GM19468 (cell line): ENCODE results near the gene ELSPBP1.
"Not testable (repeated sequence)": the region's sequence is repeated elsewhere in the genome, so short reads cannot be mapped to it uniquely, and the experiment has no call there.

Experiments used
- ATAC-seq: cut with Tn5 transposase; IDR thresholded peaks from one replicate; pipeline ENCODE4 v1.9.1; 2021; ENCODE audit warnings: mild to moderate bottlenecking, moderate library complexity, moderate number of reproducible peaks; ENCODE audit not compliant: unreplicated experiment; ENCODE audit errors: extremely low read depth

ELSPBP1 gene

GRCh38 chr19:47994209-47994802, at the start of gene ELSPBP1:
Gene ELSPBP1 (plus strand): TSS chr19:47994632. CDS start chr19:48008668, 14,036 bp downstream.
- no peak for ATAC-seq

GRCh38 chr19:47949852-47950521, 44.4 kb upstream of the ELSPBP1 start:
- not testable (repeated sequence) for ATAC-seq

- not testable (repeated sequence) for ATAC-seq
These were observed 42.3 kb upstream of the ELSPBP1 start for GRCh38 chr19:47952132-47952531.

GRCh38 chr19:47955936-47956335, 38.5 kb upstream of the ELSPBP1 start:
- ATAC-seq: not testable (repeated sequence)

- ATAC-seq: no peak
These were observed 20.9 kb upstream of the ELSPBP1 start for GRCh38 chr19:47973529-47973928.

- no peak for ATAC-seq
These were observed 3.1 kb upstream of the ELSPBP1 start for GRCh38 chr19:47991191-47991808.

GRCh38 chr19:47992070-47992469, 2.4 kb upstream of the ELSPBP1 start, which contains the start of gene BSPH1:
Gene BSPH1 (minus strand): TSS chr19:47992170. CDS start chr19:47992081, 89 bp downstream.
- no peak for ATAC-seq

GRCh38 chr19:47996230-47996727, 1.8 kb downstream of the ELSPBP1 start:
- ATAC-seq: no peak

- ATAC-seq: no peak
These were observed 4.4 kb downstream of the ELSPBP1 start for GRCh38 chr19:47998800-47999199.

GRCh38 chr19:48000846-48001245, 6.4 kb downstream of the ELSPBP1 start:
- ATAC-seq: no peak

GRCh38 chr19:48004236-48004635, 9.8 kb downstream of the ELSPBP1 start:
- ATAC-seq: no peak

- no peak for ATAC-seq
These were observed 12.3 kb downstream of the ELSPBP1 start for GRCh38 chr19:48006762-48007161.

- no peak for ATAC-seq
These were observed 16.7 kb downstream of the ELSPBP1 start for GRCh38 chr19:48010932-48011758.

GRCh38 chr19:48020686-48021085, 26.3 kb downstream of the ELSPBP1 start:
- ATAC-seq: no peak

- no peak for ATAC-seq
These were observed 28.6 kb downstream of the ELSPBP1 start for GRCh38 chr19:48023011-48023410.

- ATAC-seq: no peak
These were observed 29.1 kb downstream of the ELSPBP1 start for GRCh38 chr19:48023518-48023917.

- no peak for ATAC-seq
These were observed 31.0 kb downstream of the ELSPBP1 start for GRCh38 chr19:48025480-48025879.

GRCh38 chr19:48029431-48029830, 35.0 kb downstream of the ELSPBP1 start:
- no peak for ATAC-seq

- ATAC-seq: no peak
These were observed 35.6 kb downstream of the ELSPBP1 start for GRCh38 chr19:48030073-48030472.

GRCh38 chr19:48033604-48034003, 39.2 kb downstream of the ELSPBP1 start:
- no peak for ATAC-seq
